HG03060 (cell line): ENCODE measurements around the gene HTR7.
"Not testable (repeated sequence)": the region's sequence is repeated elsewhere in the genome, so short reads cannot be mapped to it uniquely, and the experiment has no call there.

ENCODE experiments used
- ATAC-seq: cut with Tn5 transposase; IDR thresholded peaks from one replicate; pipeline ENCODE4 v1.9.1; 2021; ENCODE audit warnings: low read depth, moderate number of reproducible peaks; ENCODE audit not compliant: unreplicated experiment

The HTR7 gene

GRCh38 chr10:90857635-90858460 lies at the start of gene HTR7:
Gene HTR7 (minus strand): TSS chr10:90858039. CDS start chr10:90857671, 368 bp downstream.
- ATAC-seq = no peak

GRCh38 chr10:90906596-90906995 lies 48.8 kb upstream of the HTR7 start:
- ATAC-seq = no peak

- ATAC-seq = no peak
These were observed 48.1 kb upstream of the HTR7 start for GRCh38 chr10:90905925-90906324.

GRCh38 chr10:90896916-90897315 lies 39.1 kb upstream of the HTR7 start:
- not testable (repeated sequence) for ATAC-seq

GRCh38 chr10:90893190-90893589 lies 35.4 kb upstream of the HTR7 start:
- no peak for ATAC-seq

- no peak for ATAC-seq
These were observed 32.5 kb upstream of the HTR7 start for GRCh38 chr10:90890347-90890746.

- ATAC-seq = no peak
These were observed 31.8 kb upstream of the HTR7 start for GRCh38 chr10:90889636-90890035.

GRCh38 chr10:90888387-90888786 lies 30.5 kb upstream of the HTR7 start:
- no peak for ATAC-seq

- ATAC-seq = no peak
These were observed 29.7 kb upstream of the HTR7 start for GRCh38 chr10:90887555-90887954.

GRCh38 chr10:90885176-90885575 lies 27.3 kb upstream of the HTR7 start:
- no peak for ATAC-seq

- ATAC-seq = no peak
These were observed 26.6 kb upstream of the HTR7 start for GRCh38 chr10:90884431-90884830.

- not testable (repeated sequence) for ATAC-seq
These were observed 22.4 kb upstream of the HTR7 start for GRCh38 chr10:90880059-90880719.

GRCh38 chr10:90879062-90879461 lies 21.2 kb upstream of the HTR7 start:
- no peak for ATAC-seq

GRCh38 chr10:90872648-90873020 lies 14.8 kb upstream of the HTR7 start:
- no peak for ATAC-seq

GRCh38 chr10:90871766-90872647 lies 14.2 kb upstream of the HTR7 start, which contains the start of gene RPP30:
Gene RPP30 (plus strand): TSS chr10:90871974. CDS start chr10:90871987, 13 bp downstream.
- ATAC-seq = peak; percentile 96

- ATAC-seq = peak; percentile 34
These were observed 13.5 kb upstream of the HTR7 start for GRCh38 chr10:90871279-90871765.

- ATAC-seq = no peak
These were observed 8.3 kb upstream of the HTR7 start for GRCh38 chr10:90866050-90866598.

- no peak for ATAC-seq
These were observed 7.6 kb upstream of the HTR7 start for GRCh38 chr10:90865401-90865800.

- no peak for ATAC-seq
These were observed 5.2 kb upstream of the HTR7 start for GRCh38 chr10:90862908-90863514.

GRCh38 chr10:90860790-90861189 lies 3.0 kb upstream of the HTR7 start:
- ATAC-seq = no peak
